Left forelimb (tissue), 1 donor: ENCODE data around the gene WDFY4.

Experiments used
- DNase-seq: peaks from one replicate; pipeline ENCODE4 v3.0.0-alpha.2; 2018; ENCODE audit warnings: low spot score

The WDFY4 gene

DNA sequence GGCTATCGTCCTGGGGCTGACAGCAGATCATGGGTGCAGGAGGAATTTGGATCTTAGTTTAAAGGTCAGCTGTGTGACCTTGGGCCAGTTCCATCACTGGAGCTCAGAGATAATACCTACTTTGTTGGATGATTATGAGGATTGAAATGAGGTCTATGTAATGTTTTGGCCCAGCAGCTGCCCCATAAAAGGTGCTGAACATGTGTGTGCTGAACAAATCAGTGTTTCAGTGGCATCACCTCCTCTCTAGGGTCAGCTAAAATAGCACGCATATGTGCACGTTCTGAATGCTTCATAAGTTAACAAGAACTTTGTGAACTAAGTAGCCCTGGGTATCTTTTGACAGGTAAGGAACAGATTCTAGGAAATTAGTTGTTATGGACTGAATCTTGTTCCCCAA lies 339.8 kb downstream of the WDFY4 start:
- no peak for DNase-seq

DNA sequence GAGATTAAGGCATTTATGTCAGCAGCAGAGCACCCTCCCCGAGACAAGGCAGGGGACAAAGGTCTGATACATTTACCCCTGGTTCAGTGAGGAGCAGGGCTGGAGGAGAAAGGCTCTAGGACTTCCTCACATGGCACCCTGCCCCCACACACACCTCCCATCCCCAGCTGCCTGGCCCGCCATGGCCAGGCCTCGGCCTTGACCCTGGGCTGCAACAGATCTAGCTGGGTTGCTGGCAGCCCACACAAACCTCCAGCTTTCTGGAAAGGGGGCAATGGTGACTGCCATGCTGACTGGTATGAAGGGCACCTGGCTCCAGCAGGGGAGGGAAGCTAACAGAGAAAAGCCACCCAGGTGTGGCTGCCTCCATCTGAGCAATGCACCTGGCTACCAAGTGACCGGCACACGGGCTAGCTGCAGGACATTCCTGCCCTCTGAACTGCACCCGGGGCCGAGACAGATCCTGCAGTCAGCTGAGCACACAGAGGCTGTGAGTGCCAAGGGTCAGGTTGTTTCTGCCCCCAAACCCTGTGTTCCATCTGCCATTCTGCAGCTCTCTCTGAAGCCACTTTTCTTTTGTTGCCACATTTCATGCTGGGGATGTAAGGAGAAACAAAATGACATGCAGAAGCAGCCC lies 340.8 kb downstream of the WDFY4 start:
- DNase-seq: no peak

DNA sequence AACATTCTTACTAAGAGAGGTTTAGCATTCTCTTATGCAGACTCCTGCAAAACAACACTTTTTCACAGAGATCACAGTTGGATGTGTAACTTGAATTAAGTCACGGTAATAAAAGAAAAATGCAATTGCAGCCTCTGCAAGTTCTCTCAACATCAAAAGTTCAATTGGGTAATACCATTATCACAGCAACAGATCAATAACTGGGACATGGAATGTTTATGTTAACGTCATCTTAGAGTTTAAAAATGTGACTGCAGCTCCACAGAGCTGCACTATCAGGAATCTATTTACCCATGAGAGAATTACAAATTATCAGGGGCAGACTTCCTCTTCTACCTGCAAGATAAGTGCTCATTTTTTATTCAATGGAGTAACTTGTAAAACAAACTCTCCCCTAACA lies 344.0 kb downstream of the WDFY4 start:
- no peak for DNase-seq

DNA sequence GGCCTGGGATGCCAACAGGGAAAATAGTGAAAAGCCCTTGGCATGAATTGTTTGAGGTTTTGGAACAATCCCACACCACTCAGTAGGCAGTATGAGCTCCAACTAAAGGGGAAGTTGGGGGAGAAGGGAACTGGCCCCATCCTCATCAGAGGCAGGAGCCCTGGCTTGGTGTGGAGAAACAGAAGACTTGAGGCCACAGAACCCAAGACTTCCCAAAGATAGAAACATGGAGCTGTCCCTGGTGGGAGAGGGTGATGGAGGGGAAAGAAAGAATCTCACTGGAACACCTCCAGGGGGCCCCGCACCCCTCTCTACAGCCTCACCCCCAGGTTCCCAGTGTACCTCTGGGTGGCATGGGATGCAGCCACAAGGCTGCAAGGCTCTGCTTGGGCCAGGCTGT lies 345.0 kb downstream of the WDFY4 start:
- no peak for DNase-seq
